ENCODE results near the gene CMKLR1.

Gene CMKLR1

GRCh38 chr12:108298761-108299275 is 40.3 kb downstream of the CMKLR1 start:
- Mint-ChIP-seq H3K27ac (no peak overlapping the region), H3K27me3 (ENCODE audit: low read depth) (peaks cover 26% of the 10 kb centered on the region), H3K9me3 (no peaks in the 10 kb centered on the region), H3K36me3 (ENCODE audit: low read depth) (no peaks in the 10 kb centered on the region), H3K4me3 (no peak overlapping the region), H3K4me1 (peaks cover 22% of the 10 kb centered on the region)
- TF ChIP-seq CTCF (IDR thresholded peaks at IDR 0.05; ENCODE audit: unreplicated experiment in 3 of 3), result no peak

- no peaks in the 10 kb centered on the region for H3K36me3 Mint-ChIP-seq (ENCODE audit: low read depth)
- peaks cover 26% of the 10 kb centered on the region for H3K27me3 Mint-ChIP-seq (ENCODE audit: low read depth)
- no peak overlapping the region for H3K27ac Mint-ChIP-seq
- no peak overlapping the region for H3K4me3 Mint-ChIP-seq
- no peak for TF ChIP-seq CTCF (IDR thresholded peaks at IDR 0.05; ENCODE audit: unreplicated experiment in 3 of 3)
- H3K4me1 Mint-ChIP-seq, result peaks cover 15% of the 10 kb centered on the region
- no peaks in the 10 kb centered on the region for H3K9me3 Mint-ChIP-seq
Measured at GRCh38 chr12:108297895-108298760, 41.0 kb downstream of the CMKLR1 start.

GRCh38 chr12:108297424-108297823 is 41.7 kb downstream of the CMKLR1 start:
- H3K27ac Mint-ChIP-seq, result no peak overlapping the region
- H3K36me3 Mint-ChIP-seq (ENCODE audit: low read depth), result peaks cover 2% of the 10 kb centered on the region

GRCh38 chr12:108296945-108297344 is 42.2 kb downstream of the CMKLR1 start:
- Mint-ChIP-seq H3K4me3 (no peak overlapping the region), H3K27me3 (ENCODE audit: low read depth) (peaks cover 26% of the 10 kb centered on the region)

More at GRCh38 chr12:108297424-108297823, 41.7 kb downstream of the CMKLR1 start:
- no peaks in the 10 kb centered on the region for H3K9me3 Mint-ChIP-seq
- no peak overlapping the region for H3K4me3 Mint-ChIP-seq
- peaks cover 26% of the 10 kb centered on the region for H3K27me3 Mint-ChIP-seq (ENCODE audit: low read depth)
- peaks cover 8% of the 10 kb centered on the region for H3K4me1 Mint-ChIP-seq
- TF ChIP-seq CTCF (IDR thresholded peaks at IDR 0.05; ENCODE audit: unreplicated experiment in 3 of 3), result no peak

GRCh38 chr12:108295641-108296040 is 43.5 kb downstream of the CMKLR1 start:
- no peaks in the 10 kb centered on the region for H3K9me3 Mint-ChIP-seq
- no peaks in the 10 kb centered on the region for H3K4me1 Mint-ChIP-seq
- no peak for TF ChIP-seq CTCF (IDR thresholded peaks at IDR 0.05; ENCODE audit: unreplicated experiment in 3 of 3)
- no peak overlapping the region for H3K27ac Mint-ChIP-seq
- peaks cover 20% of the 10 kb centered on the region for H3K27me3 Mint-ChIP-seq (ENCODE audit: low read depth)
- H3K36me3 Mint-ChIP-seq (ENCODE audit: low read depth), result peaks cover 4% of the 10 kb centered on the region
- H3K4me3 Mint-ChIP-seq, result no peak overlapping the region

More at GRCh38 chr12:108296945-108297344, 42.2 kb downstream of the CMKLR1 start:
- Mint-ChIP-seq H3K4me1 (peaks cover 3% of the 10 kb centered on the region), H3K27ac (no peak overlapping the region), H3K36me3 (ENCODE audit: low read depth) (peaks cover 4% of the 10 kb centered on the region), H3K9me3 (no peaks in the 10 kb centered on the region)
- no peak for TF ChIP-seq CTCF (IDR thresholded peaks at IDR 0.05; ENCODE audit: unreplicated experiment in 3 of 3)
